Measurements from ENCODE around the gene HCLS1.
A peak's percentile ranks its signal among the peaks of the same experiment; 100 is the strongest.

HCLS1 gene

GRCh38 chr3:121661376-121661775 is 673 bp upstream of the HCLS1 start:
- DNase-seq: no peak
- intact Hi-C loops (cut with DNase I): no loop called here

- DNase-seq: no peak
- intact Hi-C loops (cut with DNase I): no loop called here
These were observed 1.1 kb downstream of the HCLS1 start for GRCh38 chr3:121659586-121659985.

GRCh38 chr3:121658716-121659435 is 1.8 kb downstream of the HCLS1 start:
- intact Hi-C loops (cut with DNase I): no loop called here
- DNase-seq: no peak

DNA sequence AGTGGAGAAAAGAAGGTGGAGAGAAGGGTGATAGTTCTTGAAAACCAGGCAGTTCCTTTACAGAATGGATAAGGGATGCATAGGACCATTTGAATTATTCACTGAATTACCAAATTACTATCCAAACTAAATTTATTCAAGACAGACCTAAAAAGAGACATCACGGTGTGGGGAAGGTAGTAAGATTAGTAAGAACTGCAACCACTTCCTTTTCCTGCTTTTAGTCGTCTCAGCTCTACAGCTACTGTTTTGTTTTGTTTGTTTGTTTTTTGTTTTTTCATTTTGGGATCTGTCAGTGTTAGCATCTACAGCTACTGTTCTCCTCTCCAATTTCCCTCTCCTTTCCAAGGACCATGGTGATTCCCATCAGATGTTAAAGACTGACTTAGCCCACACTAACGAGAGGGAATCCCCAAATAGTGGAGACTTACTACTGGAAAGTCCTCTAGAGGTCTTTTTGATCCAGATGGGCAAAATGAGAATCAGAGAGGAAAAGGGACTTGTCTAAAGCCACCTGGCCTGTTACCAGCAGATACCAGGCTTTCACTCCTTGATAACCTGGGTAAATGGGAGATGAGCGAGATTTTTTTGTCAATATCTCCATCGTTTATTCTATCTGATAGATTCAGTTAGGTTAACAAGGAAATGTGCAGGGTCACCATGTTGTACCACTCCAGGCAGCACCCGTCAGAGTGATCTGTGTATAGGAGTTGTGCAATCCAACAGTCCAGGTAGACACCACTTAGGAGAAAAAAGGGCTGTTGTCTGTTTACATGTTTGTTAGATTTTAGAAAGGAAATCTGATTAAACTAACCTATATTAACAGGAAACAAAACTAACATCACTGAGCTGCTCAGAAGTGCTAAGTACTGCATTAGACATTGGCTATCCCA is 6.0 kb downstream of the HCLS1 start:
- intact Hi-C loops (cut with DNase I): no loop called here
- no peak for DNase-seq

GRCh38 chr3:121651684-121652083 is 9.0 kb downstream of the HCLS1 start:
- intact Hi-C loops (cut with DNase I): no loop called here
- DNase-seq: no peak

- intact Hi-C loops (cut with DNase I): no loop called here
- no peak for DNase-seq
These were observed 11.1 kb downstream of the HCLS1 start for GRCh38 chr3:121649645-121650044.

DNA sequence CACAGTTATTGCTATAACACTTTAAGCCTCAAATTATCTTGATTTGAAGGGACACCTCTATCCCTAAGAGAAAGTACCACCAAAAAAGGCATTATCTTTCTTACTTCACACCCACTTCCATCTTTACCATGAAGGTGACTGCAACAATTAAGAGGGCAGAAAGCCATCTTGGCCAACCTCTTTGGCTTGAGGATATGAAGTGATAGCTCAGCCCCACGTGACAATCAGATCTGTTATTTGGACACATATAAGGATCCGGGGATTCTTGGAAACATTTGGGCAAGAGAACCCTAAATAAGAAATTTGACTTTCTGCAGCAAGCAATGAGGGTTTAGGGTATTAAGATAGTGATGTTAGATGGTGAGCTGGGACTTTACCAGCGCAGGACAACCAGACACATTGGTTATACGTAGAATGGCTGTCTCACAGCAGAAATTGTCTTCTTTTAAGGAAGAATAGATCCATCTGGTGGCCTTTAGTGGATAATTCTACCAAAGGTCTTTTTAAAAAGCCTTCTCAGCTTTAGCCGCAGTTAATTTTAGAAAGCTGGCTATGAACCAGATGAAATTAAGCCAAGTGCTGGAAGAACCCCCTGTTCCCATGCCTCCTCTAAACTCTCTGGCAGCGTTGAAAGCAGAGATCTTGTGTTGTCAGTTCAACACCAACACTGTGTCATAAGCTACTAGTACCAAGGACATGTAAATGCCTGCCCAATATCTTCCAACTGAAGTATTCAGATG is 12.3 kb downstream of the HCLS1 start:
- intact Hi-C loops (cut with DNase I): no loop called here
- peak in 2 of 42 donors; percentile 17 to 23 for DNase-seq

DNA sequence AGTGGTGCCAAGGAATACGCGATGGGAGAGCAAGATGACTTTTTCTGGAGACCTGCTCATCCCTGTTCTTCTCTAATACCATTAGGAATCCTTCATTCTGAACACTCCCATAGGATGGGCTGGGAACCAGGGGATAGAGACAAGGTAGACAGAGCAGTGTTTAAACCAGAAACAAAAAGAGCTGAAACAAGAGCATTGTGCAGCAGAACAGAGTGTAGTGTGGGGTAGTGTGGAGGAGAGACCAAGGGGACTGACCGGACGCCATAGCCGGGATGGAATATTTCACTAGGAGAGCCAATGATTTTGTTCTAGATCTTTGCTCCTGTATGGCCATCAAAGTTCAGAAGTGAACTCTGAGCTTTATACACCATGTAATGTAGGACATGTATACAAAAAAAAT is 15.6 kb downstream of the HCLS1 start:
- intact Hi-C loops (cut with DNase I): no loop called here
- no peak for DNase-seq

DNA sequence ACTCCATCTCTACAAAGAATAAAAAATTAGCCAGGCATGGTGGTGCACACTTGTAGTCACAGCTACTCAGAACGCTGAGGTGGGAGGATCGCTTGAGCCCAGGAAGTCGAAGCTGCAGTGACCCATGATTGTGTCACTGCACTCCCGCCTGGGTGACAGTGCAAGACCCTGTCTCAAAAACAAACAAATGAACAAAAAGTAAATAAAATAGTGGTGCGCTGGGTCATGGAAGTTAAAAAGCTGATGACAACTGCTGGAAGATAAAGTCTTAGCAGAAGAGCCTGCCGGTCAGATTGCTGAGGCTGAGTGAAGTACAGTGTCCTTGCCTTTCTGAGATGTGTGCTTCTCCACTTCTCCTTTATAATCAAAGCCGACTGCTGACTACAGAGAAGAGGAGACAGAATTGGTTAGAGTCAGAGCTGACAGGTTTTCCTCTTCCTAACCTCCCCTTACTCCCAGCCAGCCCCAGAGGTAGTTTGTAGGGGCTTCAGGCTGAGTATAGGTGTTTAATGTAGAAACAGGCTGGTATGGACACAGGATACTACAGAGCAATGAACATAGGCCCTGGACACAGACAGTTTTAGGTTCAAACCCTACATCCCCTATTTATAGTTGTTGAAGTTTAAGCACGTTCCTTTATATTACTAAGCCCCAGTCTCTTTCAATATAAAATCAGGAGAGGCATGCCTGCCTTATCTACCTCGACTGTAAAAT is 17.9 kb downstream of the HCLS1 start:
- intact Hi-C loops (cut with DNase I): no loop called here
- DNase-seq: no peak

DNA sequence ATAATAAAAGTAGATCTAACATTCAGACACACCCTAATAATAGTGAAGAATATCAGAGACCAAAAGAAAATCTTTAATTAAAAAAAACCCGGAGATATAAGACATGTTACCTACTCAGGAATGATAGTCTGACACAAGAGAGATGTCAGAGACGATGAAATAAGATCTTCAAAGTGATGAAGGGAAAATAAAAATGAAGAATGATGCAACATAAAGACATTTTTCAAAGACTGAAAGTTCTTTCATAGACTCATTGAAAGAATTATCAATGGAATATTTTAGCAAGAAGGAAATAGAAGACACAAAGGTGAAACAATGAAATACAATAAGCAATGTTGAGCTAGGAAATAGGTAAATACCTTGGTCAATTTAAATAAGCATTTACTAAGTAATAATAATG is 19.6 kb downstream of the HCLS1 start:
- DNase-seq: no peak
- intact Hi-C loops (cut with DNase I): no loop called here

GRCh38 chr3:121637922-121638321 is 22.8 kb downstream of the HCLS1 start:
- intact Hi-C loops (cut with DNase I): no loop called here

DNA sequence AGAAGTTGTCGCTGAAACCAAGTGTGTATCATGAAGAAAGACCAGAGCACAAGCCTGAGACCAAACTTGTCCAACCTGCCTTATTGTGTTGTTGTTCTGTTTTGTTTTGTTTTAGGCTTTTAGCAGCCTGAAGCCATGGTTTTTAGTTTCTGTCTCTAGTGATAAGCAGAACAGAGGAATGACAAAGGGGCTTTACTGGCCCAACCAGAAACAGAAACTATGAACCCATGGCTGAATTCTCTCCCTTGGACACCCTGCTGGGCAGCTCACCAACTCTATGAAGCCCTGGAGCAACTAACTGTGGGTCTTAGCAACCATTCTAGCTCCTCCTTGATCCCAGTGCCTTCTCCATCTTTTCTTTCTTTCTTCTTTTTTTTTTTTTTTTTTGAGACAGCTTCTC is 30.3 kb downstream of the HCLS1 start:
- intact Hi-C loops (cut with DNase I): no loop called here
- no peak for DNase-seq

More at GRCh38 chr3:121637922-121638321, 22.8 kb downstream of the HCLS1 start:
- no peak for DNase-seq

DNA sequence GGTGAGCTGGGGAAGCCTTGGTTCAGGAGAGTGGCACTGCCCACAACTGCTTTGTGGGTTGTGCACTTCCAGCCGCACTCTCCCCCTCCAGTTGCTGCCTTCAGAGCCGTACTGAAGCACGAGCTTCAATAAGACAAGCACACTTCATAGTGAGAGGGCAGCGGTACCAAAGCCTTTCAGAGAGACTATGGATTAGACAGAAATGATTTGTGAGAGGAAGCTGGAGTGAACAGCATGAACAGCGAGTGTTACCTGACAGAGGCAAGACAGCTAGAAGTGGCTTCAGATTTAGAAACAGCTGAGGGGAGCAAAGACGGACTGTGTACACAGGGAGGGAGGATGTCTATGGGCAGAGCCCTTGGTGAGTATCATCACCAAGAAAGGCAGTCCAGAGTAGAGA is 31.1 kb downstream of the HCLS1 start:
- intact Hi-C loops (cut with DNase I): no loop called here
- no peak for DNase-seq

GRCh38 chr3:121627622-121628021 is 33.1 kb downstream of the HCLS1 start:
- DNase-seq: no peak
- intact Hi-C loops (cut with DNase I): no loop called here

- no peak for DNase-seq
- intact Hi-C loops (cut with DNase I): no loop called here
These were observed 33.5 kb downstream of the HCLS1 start for GRCh38 chr3:121627211-121627610.

DNA sequence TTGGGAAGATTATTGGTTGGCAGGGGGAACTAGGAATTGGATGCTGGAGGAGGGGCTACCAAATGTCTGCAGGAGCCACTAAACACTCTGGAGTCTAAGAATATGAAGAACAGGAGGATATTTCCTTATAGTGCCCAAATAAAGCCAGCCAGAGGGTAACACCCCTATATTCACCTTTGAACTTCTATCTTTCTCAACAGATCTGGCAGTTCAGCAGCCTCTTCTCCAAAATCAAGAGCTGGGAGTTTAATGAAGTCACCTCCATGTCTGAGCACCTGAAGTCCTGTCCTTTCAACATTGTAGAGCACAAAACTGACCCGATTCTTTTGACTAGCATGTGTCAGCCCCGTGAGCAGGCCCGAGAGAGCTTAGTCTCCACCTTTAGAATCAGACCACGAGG is 34.2 kb downstream of the HCLS1 start:
- intact Hi-C loops (cut with DNase I): no loop called here
- no peak for DNase-seq

DNA sequence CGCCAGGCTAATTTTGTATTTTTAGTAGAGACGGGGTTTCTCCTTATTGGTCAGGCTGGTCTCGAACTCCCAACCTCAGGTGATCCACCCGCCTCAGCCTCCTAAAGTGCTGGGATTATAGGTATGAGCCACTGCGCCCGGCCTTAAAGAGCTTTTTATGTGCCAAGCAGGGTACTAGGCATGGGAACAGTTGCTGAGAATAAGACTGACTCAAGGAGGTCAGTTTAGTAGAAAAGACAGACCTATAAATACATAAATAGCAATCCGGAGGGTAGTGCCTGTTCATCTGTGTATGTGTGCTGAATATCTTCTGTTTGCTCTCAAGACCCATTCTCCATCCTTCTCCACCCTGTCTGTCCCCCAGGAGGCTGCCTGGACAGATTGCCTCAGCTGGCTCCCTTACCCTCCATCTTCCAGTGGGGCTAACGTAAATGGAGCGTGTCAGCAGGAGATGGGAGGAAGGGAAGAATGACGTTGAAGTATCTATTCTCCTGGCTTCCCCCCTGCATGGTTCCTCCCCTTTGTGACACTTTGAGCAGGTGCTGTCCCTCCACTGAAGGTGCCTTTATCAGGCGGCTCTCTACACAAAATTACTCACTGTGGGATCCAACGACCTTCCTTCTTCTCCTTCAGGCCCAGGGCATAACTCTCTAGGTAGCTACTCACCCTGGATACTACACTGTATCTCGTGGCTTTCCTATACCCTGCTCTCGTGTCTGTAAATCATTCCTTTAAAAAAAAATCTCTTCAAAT is 36.4 kb downstream of the HCLS1 start:
- no peak for DNase-seq
- intact Hi-C loops (cut with DNase I): no loop called here

DNA sequence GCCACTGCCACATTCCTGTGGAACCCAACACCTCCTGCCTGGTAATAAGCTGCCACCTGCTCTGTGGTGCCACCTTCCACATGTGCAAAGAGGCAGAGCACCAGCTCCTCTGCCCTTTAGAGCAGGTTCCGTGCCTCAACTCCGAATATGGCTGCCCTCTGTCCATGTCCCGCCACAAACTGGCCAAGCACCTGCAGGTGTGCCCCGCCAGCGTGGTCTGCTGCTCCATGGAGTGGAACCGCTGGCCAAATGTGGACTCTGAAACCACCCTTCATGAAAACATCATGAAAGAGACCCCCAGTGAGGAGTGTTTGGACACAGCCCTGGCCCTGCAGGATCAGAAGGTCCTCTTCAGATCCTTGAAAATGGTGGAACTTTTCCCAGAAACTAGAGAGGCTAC is 39.2 kb downstream of the HCLS1 start:
- DNase-seq: no peak
- intact Hi-C loops (cut with DNase I): no loop called here

GRCh38 chr3:121619691-121620090 is 41.0 kb downstream of the HCLS1 start:
- intact Hi-C loops (cut with DNase I): no loop called here
- DNase-seq: no peak

All from head of caudate nucleus (tissue), 42 donors.